Cardiac muscle cell (in vitro differentiated cells and primary cell): ENCODE measurements around the gene ARHGAP6. TPM values are rescaled to one million over a fixed set of nuclear protein-coding genes. Genes with fewer than 3 reads are reported as not detected.
"Not testable (repeated sequence)": the region's sequence is repeated elsewhere in the genome, so short reads cannot be mapped to it uniquely, and the experiment has no call there.

Source experiments
- DNase-seq, 2 donors: peaks; one replicate each; pipeline versions ENCODE4 v3.0.0 to v3.0.0-alpha.2; 2010 to 2017; ENCODE audit warnings: low read depth in 1 of 2, low spot score in 1 of 2
- H3K27ac ChIP-seq: fragments of 200-600 bp; sonication (generic); 2 replicates; pipeline ENCODE4 v1.5.1; 2016
- H3K27me3 ChIP-seq: fragments of 200-600 bp; sonication (generic); 2 replicates; pipeline ENCODE4 v1.6.0; 2016; ENCODE audit warnings: control low read depth
- H3K36me3 ChIP-seq: fragments of 200-600 bp; sonication (generic); 2 replicates; pipeline ENCODE4 v1.5.1; 2016; ENCODE audit warnings: control low read depth
- H3K4me1 ChIP-seq: fragments of 200-600 bp; sonication (generic); 2 replicates; pipeline ENCODE4 v1.8.1; 2017; ENCODE audit warnings: low read depth, mild to moderate bottlenecking, mixed run types
- H3K4me3 ChIP-seq: fragments of 200-600 bp; sonication (generic); 2 replicates; pipeline ENCODE4 v1.5.1; 2016; ENCODE audit warnings: mild to moderate bottlenecking
- H3K9me3 ChIP-seq: fragments of 200-600 bp; sonication (generic); 2 replicates; pipeline ENCODE4 v1.5.1; 2017; ENCODE audit warnings: low read depth, mild to moderate bottlenecking, control low read depth
- polyA plus RNA-seq: library from polyadenylated mRNA; unstranded; fragments of >200 nt; fragmentation: Nextera tagmentation; extraction: Ambion mirVana; gene quantifications from 2 replicates; pipeline ENCODE4 v1.2.1, GENCODE V29; 2016
- total RNA-seq: library from RNA; depleted of rRNA; stranded (reverse); fragments of >200 nt; gene quantifications from 2 replicates; pipeline ENCODE4 v1.2.3, GENCODE V29; 2016
- TF ChIP-seq, protein P1 (sequence below): IDR thresholded peaks from 2 replicates; pipeline ENCODE4 v1.5.1; 2012; ENCODE audit warnings: low read depth, mild to moderate bottlenecking, low read length

Gene ARHGAP6
- total and polyA plus RNA-seq, 2 experiments from 2014 or later, result 10.5 to 45.0 TPM

GRCh38 chrX:11130136-11130535 is 535.6 kb downstream of the ARHGAP6 start:
- no peaks in the 10 kb centered on the region for H3K9me3 ChIP-seq
- no peak overlapping the region for H3K4me3 ChIP-seq
- H3K27me3 ChIP-seq, result no peaks in the 10 kb centered on the region
- TF ChIP-seq, protein P1, sequence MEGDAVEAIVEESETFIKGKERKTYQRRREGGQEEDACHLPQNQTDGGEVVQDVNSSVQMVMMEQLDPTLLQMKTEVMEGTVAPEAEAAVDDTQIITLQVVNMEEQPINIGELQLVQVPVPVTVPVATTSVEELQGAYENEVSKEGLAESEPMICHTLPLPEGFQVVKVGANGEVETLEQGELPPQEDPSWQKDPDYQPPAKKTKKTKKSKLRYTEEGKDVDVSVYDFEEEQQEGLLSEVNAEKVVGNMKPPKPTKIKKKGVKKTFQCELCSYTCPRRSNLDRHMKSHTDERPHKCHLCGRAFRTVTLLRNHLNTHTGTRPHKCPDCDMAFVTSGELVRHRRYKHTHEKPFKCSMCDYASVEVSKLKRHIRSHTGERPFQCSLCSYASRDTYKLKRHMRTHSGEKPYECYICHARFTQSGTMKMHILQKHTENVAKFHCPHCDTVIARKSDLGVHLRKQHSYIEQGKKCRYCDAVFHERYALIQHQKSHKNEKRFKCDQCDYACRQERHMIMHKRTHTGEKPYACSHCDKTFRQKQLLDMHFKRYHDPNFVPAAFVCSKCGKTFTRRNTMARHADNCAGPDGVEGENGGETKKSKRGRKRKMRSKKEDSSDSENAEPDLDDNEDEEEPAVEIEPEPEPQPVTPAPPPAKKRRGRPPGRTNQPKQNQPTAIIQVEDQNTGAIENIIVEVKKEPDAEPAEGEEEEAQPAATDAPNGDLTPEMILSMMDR, result no peak
- H3K36me3 ChIP-seq, result no peaks in the 10 kb centered on the region
- H3K27ac ChIP-seq, result no peak overlapping the region
- no peaks in the 10 kb centered on the region for H3K4me1 ChIP-seq
- DNase-seq, result no peak

DNA sequence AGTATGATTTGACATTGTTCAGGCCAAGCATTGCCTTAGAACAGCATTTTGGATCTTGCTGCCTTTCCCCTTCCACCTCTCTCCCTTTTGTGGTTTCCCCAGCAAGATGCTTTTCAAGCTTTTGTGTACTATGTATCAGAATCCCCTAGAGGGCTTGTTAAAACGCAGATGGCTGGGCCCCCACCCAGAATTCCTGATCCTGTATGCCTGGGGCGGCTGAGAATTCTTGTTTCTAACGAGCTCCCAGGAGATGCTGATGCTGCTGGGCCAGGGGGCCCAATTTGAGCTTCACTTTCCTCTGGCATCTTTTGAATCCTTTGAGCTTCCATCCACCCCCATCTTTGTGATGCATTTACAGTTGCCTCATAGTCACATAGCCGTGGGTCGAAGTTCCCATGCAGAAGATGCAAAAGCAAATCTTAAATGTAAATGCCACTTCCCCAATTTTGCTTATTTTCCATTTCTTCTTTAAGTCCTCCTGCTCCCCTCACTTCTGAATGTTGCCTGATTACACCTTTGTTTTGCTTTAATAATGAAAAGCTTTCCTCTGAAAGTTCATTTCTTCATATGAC is 536.1 kb downstream of the ARHGAP6 start:
- Histone ChIP-seq H3K36me3 (no peaks in the 10 kb centered on the region), H3K4me1 (no peaks in the 10 kb centered on the region), H3K9me3 (no peaks in the 10 kb centered on the region), H3K27me3 (no peaks in the 10 kb centered on the region), H3K27ac (no peak overlapping the region), H3K4me3 (no peak overlapping the region)
- DNase-seq, result no peak
- TF ChIP-seq, protein P1, result no peak

DNA sequence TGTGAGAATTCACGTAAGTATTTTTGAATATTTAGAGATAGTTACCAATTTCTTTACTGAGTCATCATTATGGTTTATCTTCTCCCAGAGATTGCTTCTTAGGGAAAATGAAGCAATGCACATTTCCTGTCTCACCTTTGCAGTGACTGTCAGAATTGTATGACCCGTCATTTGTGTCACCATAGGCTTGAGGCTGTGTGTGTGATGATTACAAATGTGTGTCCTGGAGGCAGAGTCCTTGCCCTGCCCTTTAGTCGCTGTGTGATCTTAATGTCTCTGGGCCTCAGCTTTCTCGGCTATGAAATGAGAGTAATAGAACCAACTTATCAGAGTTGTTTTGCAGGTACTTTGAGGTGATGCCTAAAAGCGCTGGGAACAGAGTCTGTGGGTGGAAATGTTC is 540.7 kb downstream of the ARHGAP6 start:
- Histone ChIP-seq H3K4me1 (no peaks in the 10 kb centered on the region), H3K27ac (no peak overlapping the region), H3K4me3 (no peak overlapping the region), H3K36me3 (no peaks in the 10 kb centered on the region), H3K27me3 (no peaks in the 10 kb centered on the region), H3K9me3 (no peaks in the 10 kb centered on the region)
- TF ChIP-seq, protein P1, result no peak
- DNase-seq, result no peak

DNA sequence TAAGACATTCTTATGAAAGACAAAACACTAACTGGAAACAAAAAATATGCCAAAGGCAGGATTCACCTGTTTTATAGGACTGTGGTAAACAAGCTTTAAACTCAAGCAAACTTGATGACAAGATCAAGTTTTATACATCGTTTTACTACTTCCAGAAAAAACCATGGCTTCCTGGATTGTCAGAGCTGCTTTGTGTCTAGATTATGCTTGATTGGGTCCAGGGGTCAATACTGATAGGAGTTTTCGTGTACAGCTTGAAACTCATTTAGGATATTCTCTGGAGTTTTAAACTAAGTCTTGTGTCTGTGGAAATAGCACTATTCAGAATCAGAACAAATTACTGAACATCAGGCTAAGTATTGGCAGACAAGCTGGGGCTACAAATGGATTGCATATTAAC is 541.6 kb downstream of the ARHGAP6 start:
- TF ChIP-seq, protein P1, result no peak
- Histone ChIP-seq H3K27me3 (no peaks in the 10 kb centered on the region), H3K4me1 (no peaks in the 10 kb centered on the region), H3K4me3 (no peak overlapping the region), H3K27ac (no peak overlapping the region), H3K36me3 (peaks cover 5% of the 10 kb centered on the region), H3K9me3 (no peaks in the 10 kb centered on the region)
- DNase-seq, result no peak

DNA sequence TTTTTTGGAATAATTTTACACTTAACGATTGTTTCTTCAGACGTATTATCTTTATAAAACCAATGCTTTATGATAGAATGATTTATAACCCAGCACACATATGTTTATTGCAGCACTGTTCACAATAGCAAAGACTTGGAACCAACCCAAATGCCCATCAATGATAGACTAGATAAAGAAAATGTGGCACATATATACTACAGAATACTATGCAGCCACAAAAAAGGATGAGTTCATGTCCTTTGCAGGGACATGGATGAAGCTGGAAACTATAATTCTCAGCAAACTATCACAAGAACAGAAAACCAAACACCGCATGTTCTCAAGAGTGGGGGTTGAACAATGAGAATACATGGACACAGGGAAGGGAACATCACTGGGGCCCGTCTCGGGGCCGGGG is 542.6 kb downstream of the ARHGAP6 start:
- H3K9me3 ChIP-seq, H3K27me3 ChIP-seq, H3K27ac ChIP-seq, H3K4me1 ChIP-seq, H3K4me3 ChIP-seq, DNase-seq: not testable (repeated sequence)
- H3K36me3 ChIP-seq, result peaks cover 10% of the 10 kb centered on the region

GRCh38 chrX:11119313-11119943 is 546.3 kb downstream of the ARHGAP6 start:
- H3K4me1 ChIP-seq, result no peaks in the 10 kb centered on the region
- no peaks in the 10 kb centered on the region for H3K9me3 ChIP-seq
- DNase-seq, result no peak
- peaks cover 41% of the 10 kb centered on the region for H3K36me3 ChIP-seq
- no peaks in the 10 kb centered on the region for H3K27me3 ChIP-seq
- TF ChIP-seq, protein P1, result no peak
- H3K4me3 ChIP-seq, result no peak overlapping the region
- H3K27ac ChIP-seq, result no peak overlapping the region
